GM18909 (cell line): ENCODE measurements around the gene OAS3.
"Not testable (repeated sequence)": the region's sequence is repeated elsewhere in the genome, so short reads cannot be mapped to it uniquely, and the experiment has no call there.

Experiments
- ATAC-seq: cut with Tn5 transposase; IDR thresholded peaks from one replicate; pipeline ENCODE4 v1.9.1; 2021; ENCODE audit warnings: mild to moderate bottlenecking; ENCODE audit not compliant: unreplicated experiment, poor library complexity

The OAS3 gene

GRCh38 chr12:112937741-112938719, at the start of gene OAS3:
Gene OAS3 (plus strand): TSS chr12:112938474. CDS start chr12:112938531, 57 bp downstream.
- ATAC-seq: peak; percentile 46

- no peak for ATAC-seq
These were observed 46.9 kb upstream of the OAS3 start for GRCh38 chr12:112891093-112892024.

GRCh38 chr12:112892856-112893255, 45.4 kb upstream of the OAS3 start:
- no peak for ATAC-seq

DNA sequence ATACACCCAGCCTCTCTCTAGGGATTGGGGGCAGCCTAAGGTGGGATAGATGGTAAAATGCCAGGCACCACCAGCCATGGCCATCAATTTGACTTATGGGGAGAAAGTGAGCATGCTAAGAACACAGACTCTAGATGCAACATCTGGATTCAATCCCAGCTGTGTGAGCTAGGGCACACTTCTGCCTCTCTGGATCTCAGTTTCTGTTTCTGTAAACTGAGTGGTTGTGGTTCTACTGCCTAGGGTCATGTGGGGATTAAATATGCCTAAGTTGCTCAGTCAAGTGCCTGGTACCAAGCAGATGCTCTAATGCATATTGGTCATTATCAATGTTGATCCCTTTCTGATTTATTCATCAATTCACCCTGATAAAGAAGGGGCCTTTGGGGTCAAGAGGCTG, 44.1 kb upstream of the OAS3 start:
- ATAC-seq: no peak

- no peak for ATAC-seq
These were observed 39.9 kb upstream of the OAS3 start for GRCh38 chr12:112898380-112898779.

GRCh38 chr12:112900298-112901145, 37.8 kb upstream of the OAS3 start:
- no peak for ATAC-seq

DNA sequence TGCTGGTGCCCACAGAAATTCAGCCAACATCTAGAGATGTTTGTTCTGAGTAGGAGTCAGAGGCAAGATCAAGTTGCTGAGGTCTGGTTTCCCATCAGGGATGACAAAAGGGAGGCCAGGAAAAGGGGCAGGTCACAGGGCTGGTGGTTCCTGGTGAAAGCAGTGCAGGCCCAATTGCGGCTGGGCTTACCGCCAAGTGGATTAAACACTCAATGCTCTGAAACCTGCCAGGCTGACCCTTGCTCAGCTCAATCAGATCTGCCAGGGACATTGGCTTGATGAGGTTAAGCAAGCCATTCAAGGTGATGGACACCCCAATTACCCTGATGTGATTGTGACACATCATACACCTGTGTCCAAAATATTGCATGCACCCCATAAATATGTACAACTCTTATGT, 37.0 kb upstream of the OAS3 start:
- no peak for ATAC-seq

GRCh38 chr12:112904571-112904970, 33.7 kb upstream of the OAS3 start:
- ATAC-seq: no peak

DNA sequence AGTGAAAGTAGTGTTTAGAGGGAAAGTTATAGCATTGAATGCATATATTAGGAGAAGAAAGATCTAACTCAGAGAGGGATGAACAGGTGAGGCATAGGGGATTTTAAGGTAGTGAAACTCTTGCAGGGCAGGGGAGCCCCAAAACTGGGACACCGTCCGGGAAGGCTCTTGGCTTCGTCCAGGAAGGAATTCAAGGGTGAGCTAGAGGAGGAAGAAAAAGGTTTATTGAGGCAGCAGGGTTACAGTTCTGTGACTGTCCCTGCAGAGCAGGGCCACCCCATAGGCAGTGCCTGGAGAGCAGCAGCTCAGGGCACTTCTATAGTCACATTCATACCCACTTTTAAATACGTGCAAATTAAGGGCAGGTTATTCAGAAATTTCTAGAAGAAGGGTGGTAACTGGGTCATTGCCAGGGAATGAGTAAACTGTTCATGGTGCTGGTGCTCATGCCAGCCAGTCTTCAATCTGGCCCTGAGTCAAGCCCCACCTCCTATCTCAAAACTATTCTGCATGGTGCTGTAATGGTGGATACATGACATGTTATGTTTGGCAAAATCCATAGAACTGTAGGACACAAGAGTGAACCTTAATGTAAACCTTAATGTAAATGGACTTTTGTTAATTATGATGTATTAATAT, 32.7 kb upstream of the OAS3 start:
- no peak for ATAC-seq

GRCh38 chr12:112906712-112907414, 31.4 kb upstream of the OAS3 start, which contains the start of gene OAS1:
Gene OAS1 (plus strand): TSS chr12:112906962. CDS start chr12:112907040, 78 bp downstream.
- ATAC-seq: peak; percentile 69

GRCh38 chr12:112907415-112908157, 30.7 kb upstream of the OAS3 start:
- peak; percentile 43 for ATAC-seq

- no peak for ATAC-seq
These were observed 29.7 kb upstream of the OAS3 start for GRCh38 chr12:112908548-112908947.

- ATAC-seq: no peak
These were observed 28.6 kb upstream of the OAS3 start for GRCh38 chr12:112909693-112910092.

- no peak for ATAC-seq
These were observed 25.1 kb upstream of the OAS3 start for GRCh38 chr12:112913038-112913688.

DNA sequence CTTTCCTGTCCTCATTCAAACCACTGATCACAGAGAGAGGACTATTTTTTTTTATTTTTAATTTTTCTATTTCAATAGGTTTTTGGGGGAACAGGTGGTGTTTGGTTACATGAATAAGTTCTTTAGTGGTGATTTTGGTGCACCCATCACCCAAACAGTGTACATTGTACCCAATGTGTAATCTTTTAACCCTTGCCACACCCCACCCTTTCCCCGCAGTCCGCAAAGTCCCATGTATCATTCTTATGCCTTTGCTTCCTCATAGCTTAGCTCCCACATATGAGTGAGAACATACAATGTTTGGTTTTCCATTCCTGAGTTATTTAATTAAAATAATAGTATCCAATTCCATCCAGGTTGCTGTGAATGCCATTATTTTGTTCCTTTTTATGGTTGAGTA, 24.4 kb upstream of the OAS3 start:
- ATAC-seq: not testable (repeated sequence)

DNA sequence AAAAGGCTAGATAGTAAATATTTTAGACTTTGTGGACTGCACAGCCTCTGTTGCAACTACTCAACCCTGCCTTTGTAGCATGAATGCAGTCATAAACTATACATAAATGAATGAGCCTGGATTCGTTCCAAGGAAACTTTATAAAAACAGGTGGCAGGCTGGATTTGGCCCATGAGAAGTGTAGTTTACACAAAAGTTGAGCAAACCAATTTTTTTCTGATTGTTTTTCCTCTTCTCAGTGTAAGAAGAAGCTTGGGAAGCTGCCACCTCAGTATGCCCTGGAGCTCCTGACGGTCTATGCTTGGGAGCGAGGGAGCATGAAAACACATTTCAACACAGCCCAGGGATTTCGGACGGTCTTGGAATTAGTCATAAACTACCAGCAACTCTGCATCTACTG, 22.0 kb upstream of the OAS3 start:
- no peak for ATAC-seq

GRCh38 chr12:112919121-112919520, 19.2 kb upstream of the OAS3 start:
- no peak for ATAC-seq

- ATAC-seq: peak; percentile 79
These were observed 13.3 kb upstream of the OAS3 start for GRCh38 chr12:112924986-112925385.
